HCT116 (cell line): ENCODE data around the gene CFAP97D2.

Experiments used
- CEBPB ChIP-seq: IDR thresholded peaks from 2 replicates; pipeline ENCODE4 v1.6.1; 2012; ENCODE audit warnings: low read depth
- CTCF ChIP-seq, 3 experiments: fragments of 200-600 bp in 1 of 3; sonication (generic) in 1 of 3; IDR thresholded peaks in 2 of 3; conservative IDR thresholded peaks in 1 of 3; 2 replicates each; pipeline ENCODE4 v1.5.1; 2012 to 2017; ENCODE audit warnings: low read depth in 2 of 3, low read length in 2 of 3, antibody characterized with exemption in 1 of 3, borderline replicate concordance in 1 of 3, control low read depth in 1 of 3, mild to moderate bottlenecking in 1 of 3, mixed read lengths in 1 of 3, mixed run types in 1 of 3, moderate library complexity in 1 of 3; ENCODE audit not compliant: insufficient read depth in 1 of 3
- EZH2 ChIP-seq: fragments of 200-600 bp; sonication (generic); IDR thresholded peaks from 2 replicates; pipeline ENCODE4 v1.6.1; 2017; ENCODE audit warnings: antibody characterized with exemption, mixed run types
- JUND ChIP-seq: IDR thresholded peaks from 2 replicates; pipeline ENCODE4 v1.6.1; 2012
- MAX ChIP-seq: IDR thresholded peaks from 2 replicates; pipeline ENCODE4 v1.6.1; 2012
- POLR2A ChIP-seq: IDR thresholded peaks from 2 replicates; pipeline ENCODE4 v1.7.0; 2011; ENCODE audit warnings: borderline replicate concordance; ENCODE audit not compliant: insufficient read depth, insufficient read length; ENCODE audit errors: extremely low read depth
- POLR2AphosphoS5 ChIP-seq: IDR thresholded peaks from 2 replicates; pipeline ENCODE4 v1.6.1; 2011; ENCODE audit warnings: mild to moderate bottlenecking, low read depth, low read length, moderate library complexity
- RAD21 ChIP-seq: IDR thresholded peaks from 2 replicates; pipeline ENCODE4 v1.6.1; 2012; ENCODE audit warnings: low read depth, mild to moderate bottlenecking
- REST ChIP-seq: IDR thresholded peaks from 2 replicates; pipeline ENCODE4 v1.6.1; 2012; ENCODE audit warnings: low read depth
- TCF7L2 ChIP-seq: IDR thresholded peaks from 2 replicates; pipeline ENCODE4 v1.7.0; 2011; ENCODE audit warnings: borderline replicate concordance, inconsistent platforms; ENCODE audit not compliant: insufficient read depth, insufficient read length; ENCODE audit errors: extremely low read depth
- YY1 ChIP-seq: IDR thresholded peaks from 2 replicates; pipeline ENCODE4 v1.6.1; 2011; ENCODE audit warnings: low read length, low read depth, moderate library complexity, mild to moderate bottlenecking; ENCODE audit not compliant: insufficient replicate concordance; ENCODE audit errors: extremely low read depth
- ZBTB33 ChIP-seq: IDR thresholded peaks from 2 replicates; pipeline ENCODE4 v1.6.1; 2011; ENCODE audit warnings: mild to moderate bottlenecking, low read length, moderate library complexity; ENCODE audit not compliant: insufficient replicate concordance; ENCODE audit errors: extremely low read depth

- TF ChIP-seq POLR2A (no peak), CTCF (IDR thresholded peaks at IDR 0.05 in 2 of 3, conservative IDR thresholded peaks at IDR 0.05 in 1 of 3; ENCODE audit: borderline replicate concordance in 1 of 3, insufficient read depth in 1 of 3, low read depth in 2 of 3, low read length in 2 of 3) (no peak), YY1 (no peak), RAD21 (no peak), REST (no peak), ZBTB33 (no peak), MAX (no peak), JUND (no peak), TCF7L2 (no peak), CEBPB (no peak), POLR2AphosphoS5 (no peak), EZH2 (no peak)
Measured at GRCh38 chr13:114194853-114195252, 15.8 kb downstream of the CFAP97D2 start.
